ENCODE data around the gene RNF8.
"Not testable (repeated sequence)": the region's sequence is repeated elsewhere in the genome, so short reads cannot be mapped to it uniquely, and the experiment has no call there.

Gene RNF8, protein sequence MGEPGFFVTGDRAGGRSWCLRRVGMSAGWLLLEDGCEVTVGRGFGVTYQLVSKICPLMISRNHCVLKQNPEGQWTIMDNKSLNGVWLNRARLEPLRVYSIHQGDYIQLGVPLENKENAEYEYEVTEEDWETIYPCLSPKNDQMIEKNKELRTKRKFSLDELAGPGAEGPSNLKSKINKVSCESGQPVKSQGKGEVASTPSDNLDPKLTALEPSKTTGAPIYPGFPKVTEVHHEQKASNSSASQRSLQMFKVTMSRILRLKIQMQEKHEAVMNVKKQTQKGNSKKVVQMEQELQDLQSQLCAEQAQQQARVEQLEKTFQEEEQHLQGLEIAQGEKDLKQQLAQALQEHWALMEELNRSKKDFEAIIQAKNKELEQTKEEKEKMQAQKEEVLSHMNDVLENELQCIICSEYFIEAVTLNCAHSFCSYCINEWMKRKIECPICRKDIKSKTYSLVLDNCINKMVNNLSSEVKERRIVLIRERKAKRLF

DNA sequence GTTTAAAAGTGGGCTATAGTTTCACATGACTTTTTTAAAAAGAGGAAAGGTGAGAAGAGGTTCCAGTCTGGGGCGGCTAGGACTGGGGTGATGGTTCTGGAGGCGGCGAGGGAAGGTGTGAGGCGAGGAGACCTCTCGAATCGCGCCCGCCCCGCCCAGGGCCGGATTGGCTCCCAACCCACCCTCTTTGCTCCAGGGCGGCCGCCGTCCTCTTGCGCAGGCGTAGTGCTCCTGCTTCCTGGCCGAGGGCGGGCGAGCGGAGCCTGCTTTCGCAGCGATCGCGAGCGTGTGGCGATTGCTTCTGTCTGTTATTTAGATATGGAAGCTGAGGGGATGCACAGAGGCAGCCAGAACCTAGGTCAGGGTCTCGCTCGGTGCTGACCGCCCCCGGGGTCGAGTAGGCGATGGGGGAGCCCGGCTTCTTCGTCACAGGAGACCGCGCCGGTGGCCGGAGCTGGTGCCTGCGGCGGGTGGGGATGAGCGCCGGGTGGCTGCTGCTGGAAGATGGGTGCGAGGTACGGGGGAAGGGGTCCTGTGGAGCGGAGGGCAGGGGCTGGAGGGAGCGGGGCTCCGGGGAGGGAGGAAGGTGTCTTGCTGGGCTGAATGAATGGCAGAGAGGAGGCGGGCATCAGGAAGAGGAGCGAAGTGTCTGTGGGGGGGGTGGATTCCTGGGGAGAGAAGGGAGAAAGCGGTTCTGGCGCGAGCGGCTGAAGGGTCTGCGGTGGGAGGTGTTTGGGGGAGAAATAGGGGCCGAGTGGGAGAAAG lies at the start of gene RNF8:
Gene RNF8 (plus strand): TSS at position 223 of the 765 bp plus-strand sequence. CDS start 182 bp downstream, at position 405.
- DNase-seq = peak; percentile 86

DNA sequence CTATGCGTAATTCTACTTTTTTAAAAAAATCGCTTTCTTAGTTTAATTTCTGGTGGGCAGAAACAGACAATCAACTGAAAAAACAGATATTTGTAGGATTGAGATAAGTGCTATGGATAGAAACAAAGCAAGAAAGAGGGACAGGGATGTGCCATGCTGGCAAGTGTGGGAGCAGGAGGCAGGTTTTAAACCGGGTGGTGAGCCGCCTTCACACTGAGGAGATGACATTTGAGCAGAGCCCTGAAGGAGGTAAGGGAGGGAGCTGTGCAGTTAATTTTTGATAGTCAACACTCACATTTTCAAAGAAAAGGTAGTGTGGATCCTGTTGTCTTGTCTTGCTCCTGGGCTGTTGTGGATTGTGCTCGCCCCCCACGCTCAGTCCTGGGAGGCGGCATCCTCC lies 49.0 kb upstream of the RNF8 start:
- DNase-seq = no peak

DNA sequence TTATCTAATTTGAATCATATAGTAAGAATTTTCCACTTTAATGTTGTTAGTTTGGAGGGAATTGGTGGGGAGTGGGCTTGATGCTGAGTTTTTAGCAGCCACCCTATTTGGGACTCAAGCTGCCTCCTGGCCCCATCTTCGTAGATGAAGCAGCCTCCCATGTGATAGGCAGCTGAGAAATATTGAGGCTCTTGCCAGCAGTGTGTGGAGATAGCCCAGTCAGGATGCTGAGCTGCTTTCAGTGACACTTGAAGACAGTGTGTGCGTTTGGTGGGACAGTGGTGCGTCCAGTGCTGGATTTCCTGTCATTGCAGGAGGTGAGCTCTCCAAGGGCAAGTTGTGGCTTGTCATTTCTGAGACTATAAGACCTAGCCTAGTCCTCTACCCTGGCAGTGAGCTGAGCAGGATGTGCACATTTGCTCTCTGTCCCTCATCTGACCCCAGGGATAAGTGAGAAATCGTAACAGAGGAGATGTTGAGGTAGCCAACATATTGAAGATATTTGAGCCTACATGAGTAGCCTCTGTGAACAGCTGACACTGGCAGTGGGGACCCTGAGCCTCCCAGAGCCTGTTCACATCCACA lies 47.9 kb upstream of the RNF8 start:
- no peak for DNase-seq

DNA sequence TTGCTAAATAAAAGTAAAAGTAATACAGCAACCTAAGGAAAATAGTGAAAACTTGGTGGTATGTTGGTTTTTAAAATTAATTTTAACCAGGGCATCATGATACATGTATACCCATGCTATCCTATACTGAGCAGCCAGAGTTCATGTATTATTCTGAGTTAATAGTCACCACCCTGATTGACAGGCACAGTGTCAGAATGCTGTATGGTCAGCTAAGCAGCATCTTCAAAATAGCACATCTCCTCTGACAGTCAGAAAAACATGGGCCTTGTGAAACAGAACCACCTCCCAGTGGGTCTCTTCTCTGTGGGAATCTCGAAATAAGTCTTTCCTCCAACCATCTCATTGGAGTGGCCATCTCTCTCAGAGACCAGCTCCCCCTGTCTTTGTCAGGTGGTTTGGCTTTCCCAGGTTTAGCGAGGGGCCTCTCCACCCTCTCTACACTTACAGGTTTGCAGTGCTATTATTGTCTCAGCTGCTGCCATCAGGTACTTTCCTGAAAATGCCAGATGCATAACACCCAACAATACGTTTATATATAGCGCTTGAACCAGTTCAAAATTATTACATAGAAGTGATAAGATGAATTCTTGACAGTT lies 47.1 kb upstream of the RNF8 start:
- no peak for DNase-seq

DNA sequence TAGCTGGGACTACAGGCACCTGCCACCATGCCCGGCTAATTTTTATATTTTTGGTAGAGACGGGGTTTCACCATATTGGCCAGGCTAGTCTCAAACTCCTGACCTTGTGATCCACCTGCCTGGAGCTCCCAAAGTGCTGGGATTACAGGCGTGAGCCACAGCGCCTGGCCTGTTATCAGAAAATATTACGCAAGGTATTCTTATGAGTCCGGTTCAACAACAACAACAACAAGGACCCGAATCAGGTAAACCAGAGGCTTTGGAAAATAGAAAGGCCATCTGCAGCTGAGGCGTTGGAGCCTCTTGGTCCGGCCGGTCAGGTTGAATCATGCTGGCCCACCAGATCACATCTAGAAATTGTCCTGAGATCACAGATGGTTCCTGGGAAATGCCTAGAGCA lies 46.3 kb upstream of the RNF8 start:
- DNase-seq = not testable (repeated sequence)

DNA sequence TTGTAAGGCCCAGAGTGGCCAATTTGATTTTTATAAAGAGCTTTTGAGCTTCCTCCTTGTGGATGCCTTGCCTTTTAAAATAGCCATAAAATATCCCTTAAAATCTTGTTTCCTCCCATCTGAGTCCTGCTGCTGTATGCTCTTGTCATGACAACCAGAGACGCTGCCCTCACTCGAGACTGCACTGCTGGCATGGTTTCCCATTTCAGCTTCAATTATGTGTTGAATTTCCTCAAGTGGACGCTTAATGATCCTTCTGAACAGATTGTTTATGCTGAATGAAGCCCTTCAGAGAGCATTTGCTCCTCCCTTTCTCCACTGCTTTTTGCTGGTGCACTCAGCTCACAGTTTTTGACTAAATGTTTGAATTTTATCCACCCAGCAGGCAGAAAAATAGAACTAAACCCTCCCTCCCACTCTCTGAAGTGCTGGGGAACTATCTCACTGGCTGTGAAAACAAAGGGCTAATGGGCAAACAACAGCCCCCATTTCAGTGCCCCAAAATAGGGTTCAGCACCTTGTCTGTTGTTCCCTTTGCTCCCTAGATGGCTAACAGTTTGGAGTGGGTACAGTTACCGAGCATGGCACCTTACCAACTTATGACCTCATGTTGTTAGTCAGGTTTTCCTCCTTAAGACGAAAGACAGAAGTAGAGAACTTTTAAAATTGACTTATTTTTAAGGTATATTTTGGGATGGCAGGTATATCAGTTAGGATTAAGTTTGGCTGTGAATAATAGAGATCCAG lies 45.5 kb upstream of the RNF8 start:
- DNase-seq = no peak

DNA sequence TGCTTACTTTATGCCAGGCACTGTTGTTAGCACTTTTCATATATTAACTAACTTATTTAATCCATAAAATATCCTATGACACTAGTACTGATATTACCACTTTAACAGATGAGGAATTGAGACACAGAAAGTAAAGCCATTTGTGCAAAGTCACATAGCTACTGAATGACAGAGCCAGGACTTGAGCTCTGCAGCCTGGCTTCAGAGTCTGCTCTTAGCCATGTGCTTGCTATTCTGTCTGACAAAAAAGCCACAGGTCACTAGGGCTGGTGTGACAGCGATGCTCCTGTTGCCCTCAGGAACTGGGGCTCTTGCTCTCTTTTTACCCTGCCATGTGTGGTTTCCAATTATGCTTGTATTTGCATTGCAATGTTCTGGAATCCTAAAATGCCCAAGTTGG lies 44.7 kb upstream of the RNF8 start:
- no peak for DNase-seq

DNA sequence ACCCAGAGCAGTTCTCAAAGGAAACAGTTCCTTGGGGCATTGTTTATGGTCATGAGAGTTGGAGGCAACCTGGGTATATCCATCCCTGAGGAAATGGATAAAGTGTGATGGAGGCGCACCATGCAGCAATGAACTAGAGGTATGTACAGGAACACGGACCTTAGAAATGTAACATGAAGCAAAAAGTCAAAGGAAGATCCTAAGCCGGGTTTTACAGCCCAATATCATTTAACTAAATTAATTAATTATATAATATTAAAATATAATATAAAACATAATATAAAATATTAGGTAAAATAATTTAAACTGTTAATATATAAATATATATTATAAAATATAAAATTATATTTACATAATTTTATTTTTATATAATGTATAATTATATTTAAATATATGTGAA lies 44.1 kb upstream of the RNF8 start:
- no peak for DNase-seq

DNA sequence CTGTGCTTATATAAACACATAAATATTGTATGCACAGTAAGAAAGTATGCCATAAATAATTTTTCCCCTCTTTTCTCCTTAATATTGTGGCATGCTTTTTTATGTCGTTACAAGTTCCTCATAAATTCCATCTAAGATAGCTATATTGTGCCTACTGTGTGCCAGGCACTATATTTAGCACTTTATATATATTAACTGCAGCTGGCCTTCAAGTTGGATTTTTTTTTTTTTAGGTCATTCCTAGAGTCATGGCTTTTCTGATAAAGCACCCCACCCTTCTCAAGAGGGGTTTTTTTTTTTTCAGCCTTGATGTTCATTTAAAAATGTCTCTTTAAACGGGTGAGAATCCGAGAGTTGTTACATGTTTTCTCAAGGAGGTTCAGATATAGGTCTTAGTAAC lies 42.8 kb upstream of the RNF8 start:
- DNase-seq = no peak

DNA sequence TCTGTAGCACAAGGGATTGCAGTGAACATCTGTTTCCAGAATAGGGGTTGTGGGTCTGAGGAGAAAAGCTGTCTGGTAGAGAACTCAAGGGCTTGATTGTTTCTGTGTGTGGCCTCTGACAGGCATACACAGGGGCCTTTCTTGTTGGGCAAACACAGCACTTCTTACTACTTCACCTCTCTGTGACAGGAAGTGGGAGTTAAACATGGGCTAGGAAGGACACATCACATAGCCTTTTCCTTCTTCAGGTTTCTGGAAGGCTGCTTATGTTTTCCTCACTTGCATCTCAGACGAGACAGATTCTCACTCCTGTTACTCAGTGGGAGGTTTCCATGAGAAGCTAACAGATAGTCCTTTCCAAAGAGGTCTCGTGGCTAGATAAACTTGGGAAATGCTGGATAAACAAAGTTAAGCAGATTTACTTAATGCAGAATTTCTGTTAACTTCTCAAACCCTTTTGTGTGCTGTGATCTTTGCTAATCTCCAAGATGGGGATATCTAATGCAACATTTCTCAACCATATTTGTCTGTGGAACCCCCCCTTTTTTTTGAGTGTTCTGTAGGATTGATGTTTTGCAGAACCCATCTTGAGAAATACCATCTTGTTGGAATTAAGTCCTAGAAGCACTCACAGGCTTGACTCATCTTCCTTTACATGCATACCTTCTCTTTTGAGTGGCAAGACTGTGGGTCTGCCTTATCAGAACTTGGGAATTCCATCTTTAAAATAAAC lies 41.9 kb upstream of the RNF8 start:
- no peak for DNase-seq

DNA sequence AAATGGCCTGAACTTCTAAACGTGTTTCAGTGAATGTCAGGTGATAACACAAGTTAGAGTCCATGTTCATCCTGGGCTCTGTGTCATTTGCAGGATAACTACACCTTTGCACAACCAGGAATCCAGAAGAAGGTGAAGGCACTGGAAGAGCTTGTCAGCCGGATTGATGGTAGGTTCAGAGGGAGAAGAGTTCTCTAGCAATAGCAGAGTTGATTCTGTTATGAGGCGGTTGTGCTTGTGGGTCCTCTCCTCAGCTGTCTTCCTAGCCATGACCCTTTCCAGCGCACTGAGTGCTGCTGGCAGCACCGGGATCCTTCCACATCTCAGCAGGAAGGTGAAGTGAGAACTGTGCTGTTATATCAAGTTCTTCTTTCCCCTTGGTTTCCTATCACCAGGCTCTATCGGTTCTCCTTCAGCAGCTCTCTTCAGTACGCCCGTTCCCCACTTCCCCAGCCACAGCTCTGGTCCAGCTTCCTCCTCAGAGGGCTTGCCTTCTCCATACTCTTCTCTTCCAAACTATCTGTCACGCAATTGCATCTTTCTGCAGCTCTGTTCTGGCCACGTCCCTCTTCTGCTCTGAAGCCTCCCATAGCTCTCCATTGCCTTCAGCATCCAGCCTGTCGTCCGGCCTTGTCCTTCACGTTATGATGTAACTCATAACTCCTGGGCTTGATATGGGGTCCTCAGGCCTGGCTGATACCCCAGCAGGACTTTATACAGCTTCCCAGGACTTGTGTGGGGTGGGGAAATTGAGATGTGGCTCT lies 39.9 kb upstream of the RNF8 start:
- DNase-seq = no peak

DNA sequence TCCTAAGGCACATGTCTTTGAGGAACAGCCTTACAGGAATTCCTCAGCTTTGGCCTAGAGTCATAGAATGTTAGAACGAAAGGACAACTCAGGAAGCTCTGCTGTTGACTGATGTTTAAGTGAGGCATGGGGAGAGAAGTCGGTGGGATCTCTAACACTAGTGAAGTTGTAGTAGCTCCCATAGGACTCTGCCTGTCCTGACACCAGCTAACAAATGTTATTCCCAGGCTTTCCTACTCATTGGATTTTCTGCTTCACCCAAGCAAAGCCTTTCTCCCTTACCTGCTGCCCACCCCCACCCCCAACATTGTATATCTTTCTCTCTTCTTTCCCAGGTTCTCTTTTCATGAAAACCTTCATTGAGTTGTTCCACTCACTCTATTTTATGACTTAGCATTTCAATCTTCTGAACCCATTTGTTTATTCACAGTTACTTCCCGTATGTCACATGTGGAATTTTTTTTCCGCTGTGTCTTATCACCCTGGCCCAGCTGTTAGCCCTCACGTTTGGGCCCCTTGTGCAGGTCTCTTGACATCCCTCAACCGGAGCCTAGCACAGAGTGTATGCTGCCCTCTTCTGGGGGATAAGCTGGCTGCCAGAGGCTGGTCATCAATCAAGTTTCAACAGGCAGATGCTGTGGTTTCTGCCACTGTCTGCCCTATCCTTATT lies 39.2 kb upstream of the RNF8 start:
- DNase-seq = no peak

DNA sequence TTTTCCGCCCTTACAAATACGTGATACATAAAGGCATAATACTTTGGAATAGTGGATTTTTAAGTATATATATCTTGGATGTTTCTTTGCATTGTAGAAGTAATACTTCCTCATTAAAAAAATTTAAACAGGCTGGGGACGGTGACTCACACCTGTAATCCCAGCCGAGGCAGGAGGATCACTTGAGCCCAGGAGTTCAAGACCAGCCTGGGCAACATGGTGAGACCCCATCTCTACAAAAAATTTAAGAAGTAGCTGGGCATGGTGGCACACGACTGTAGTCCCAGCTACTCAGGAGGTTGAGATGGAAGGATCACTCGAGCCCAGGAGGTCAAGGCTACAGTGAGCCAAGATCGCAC lies 38.6 kb upstream of the RNF8 start:
- no peak for DNase-seq

DNA sequence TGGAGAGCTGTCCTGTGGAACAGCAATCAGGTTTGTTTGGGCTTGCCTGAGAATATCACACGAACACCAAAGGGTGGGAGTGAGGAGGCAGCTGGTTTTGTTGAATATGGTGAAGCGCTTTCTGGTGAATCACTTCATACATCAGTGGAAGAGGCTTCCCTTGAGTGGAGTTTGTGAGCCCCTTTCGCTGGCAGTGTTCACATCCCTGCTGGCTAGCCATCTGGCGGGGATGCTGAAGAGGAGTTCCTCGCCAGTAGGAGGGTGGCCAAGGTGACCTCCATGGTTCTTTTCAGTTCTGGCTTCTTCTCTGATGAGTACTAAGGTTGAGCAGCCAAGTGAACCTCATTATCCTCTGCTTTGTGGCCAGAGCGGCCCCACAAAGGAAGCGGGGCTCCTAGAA lies 37.7 kb upstream of the RNF8 start:
- no peak for DNase-seq

DNA sequence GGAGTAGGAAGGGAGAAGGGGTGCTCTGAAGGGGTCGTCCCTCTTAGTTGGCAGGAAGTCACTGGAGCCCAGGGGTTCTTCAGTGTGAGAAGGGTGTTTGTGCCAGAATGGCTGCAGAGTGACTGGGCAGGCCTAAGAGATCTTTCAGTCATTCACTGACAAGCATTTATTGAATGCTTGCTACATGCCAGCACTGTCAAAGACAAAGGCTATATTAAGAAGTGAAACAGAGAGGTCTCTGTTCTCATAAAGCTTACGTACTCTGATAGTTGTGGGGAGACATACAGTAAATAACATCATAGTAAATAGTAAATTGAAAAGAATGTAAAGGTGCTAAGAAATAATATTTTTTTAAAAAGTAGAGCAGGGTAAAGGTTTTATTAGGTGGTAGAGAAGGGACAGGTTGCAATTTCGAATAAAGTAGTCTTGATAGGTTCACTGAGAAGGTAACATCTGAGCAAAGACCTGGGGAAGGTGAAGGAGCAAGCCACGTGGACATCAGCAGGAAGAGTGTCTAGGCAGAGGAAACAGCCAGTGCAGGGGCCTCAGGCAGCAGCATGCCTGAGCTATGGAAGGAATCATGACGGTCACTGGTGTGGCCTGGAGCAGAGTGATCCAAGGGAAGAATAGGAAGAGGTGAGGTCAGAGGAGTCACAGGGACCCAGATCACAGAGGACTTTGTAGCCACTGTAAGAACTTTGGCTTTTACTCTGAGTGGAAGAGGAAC lies 36.3 kb upstream of the RNF8 start:
- DNase-seq = no peak

DNA sequence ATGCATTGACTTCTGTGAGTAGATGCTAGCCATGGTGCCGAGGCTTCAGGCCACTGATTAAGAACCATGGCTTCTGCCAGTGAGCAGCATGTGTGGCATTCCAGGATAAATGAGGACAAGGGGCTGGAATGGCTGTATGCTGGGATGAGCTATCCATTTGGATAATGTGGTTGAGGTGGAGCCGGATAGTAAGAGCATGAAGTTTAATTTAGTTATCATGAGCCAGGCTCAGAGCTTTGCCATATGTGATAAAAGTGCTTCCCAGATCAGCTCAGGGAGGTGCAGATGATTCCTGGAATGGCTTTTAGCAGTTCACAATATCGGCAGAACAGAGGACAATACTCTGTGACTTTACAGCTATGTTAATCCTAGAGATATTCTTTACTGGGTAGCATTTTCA lies 34.6 kb upstream of the RNF8 start:
- no peak for DNase-seq

DNA sequence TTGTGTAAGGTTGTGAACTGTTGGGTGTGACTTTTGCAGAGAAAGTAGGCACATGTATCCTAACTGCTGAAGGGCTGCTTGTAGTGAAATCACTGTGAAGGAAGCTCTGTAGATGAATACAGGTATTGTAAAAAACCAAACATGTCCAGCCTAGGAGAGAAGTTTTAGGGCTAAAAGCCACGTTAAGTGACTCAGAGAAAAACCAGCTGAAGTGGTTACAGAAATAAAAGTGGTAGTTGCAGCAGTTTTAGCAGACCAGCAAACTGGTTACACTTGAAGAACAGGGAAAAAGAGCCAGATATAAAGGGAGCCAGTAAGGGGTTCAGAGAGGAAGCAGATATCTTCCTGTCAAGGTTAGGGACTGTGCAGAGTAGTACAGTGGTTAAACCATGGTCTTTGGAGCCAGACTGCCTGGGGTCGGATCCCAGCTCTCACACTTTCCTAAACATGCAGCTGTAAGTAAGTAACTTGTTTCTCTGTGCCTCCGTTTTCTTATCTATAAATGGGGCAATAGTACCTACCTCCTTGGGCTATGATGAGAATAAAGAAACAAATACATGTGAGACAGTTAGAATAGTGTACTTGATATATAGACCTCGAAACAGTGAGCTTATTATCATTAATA lies 33.8 kb upstream of the RNF8 start:
- DNase-seq = no peak

DNA sequence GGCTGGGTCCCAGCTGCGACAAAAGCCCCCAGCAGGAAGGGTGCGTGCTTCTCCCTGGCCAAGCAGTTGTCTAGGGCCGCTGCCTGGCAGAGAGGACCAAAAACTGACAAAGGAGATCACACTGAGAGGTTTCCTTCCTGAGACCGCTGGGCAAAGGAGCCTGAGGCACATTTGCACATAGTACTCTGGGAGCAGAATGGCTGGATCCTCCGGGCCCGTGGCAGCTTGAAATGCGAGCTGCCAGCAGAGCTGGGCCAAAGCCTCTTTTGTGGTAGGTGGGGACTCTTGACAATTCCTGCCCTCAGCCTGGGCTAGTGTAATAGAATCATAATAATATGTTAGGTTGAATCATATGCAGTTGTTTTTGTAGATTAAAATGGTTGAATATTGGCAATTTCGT lies 33.1 kb upstream of the RNF8 start:
- DNase-seq = no peak

DNA sequence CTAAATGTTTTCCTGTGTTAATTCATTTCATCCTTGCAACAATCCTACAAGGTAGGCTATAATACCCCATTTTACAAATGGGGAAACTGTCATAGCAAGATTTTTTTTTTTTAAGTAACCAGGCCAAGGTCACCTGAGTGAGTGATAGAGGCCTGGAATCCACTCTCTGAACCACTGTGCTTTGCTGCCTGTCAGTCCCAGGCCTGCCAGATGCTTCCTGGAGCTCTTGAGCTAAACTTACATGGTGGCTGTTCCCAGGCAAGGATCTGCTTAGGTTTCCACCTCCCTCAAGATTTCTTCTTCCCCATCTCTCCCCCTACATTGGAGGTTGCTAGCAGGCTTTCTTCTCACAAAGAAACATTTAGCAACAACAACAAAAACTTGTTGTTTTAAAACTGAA lies 32.7 kb upstream of the RNF8 start:
- no peak for DNase-seq
